Duodenal mucosa (tissue), 2 donors: ENCODE data around the gene FAM13A.
"Not testable (repeated sequence)": the region's sequence is repeated elsewhere in the genome, so short reads cannot be mapped to it uniquely, and the experiment has no call there.

Experiments used
- H3K27ac ChIP-seq: one replicate; pipeline ENCODE4 v1.7.0; 2013; ENCODE audit warnings: low read depth, low read length
- H3K27me3 ChIP-seq, 2 donors: one replicate each; pipeline ENCODE4 v1.7.0; 2013; ENCODE audit warnings: low read length in 2 of 2, control low read depth in 1 of 2; ENCODE audit not compliant: insufficient read depth in 2 of 2, control insufficient read depth in 1 of 2
- H3K36me3 ChIP-seq, 2 donors: one replicate each; pipeline ENCODE4 v1.7.0; 2013; ENCODE audit warnings: low read length in 2 of 2, control low read depth in 1 of 2; ENCODE audit not compliant: insufficient read depth in 2 of 2, control insufficient read depth in 1 of 2
- H3K4me1 ChIP-seq, 2 donors: one replicate each; pipeline ENCODE4 v1.7.0; 2013; ENCODE audit warnings: low read length in 2 of 2, control low read depth in 1 of 2; ENCODE audit not compliant: insufficient read depth in 2 of 2, control insufficient read depth in 1 of 2
- H3K4me3 ChIP-seq, 2 donors: one replicate each; pipeline ENCODE4 v1.7.0; 2013; ENCODE audit warnings: low read length in 2 of 2, low read depth in 1 of 2
- H3K9ac ChIP-seq, 2 donors: one replicate each; pipeline ENCODE4 v1.7.0; 2013; ENCODE audit warnings: low read length in 2 of 2, low read depth in 1 of 2
- H3K9me3 ChIP-seq, 2 donors: one replicate each; pipeline ENCODE4 v1.7.0; 2013; ENCODE audit warnings: low read length in 2 of 2, control low read depth in 1 of 2; ENCODE audit not compliant: control insufficient read depth in 1 of 2

FAM13A gene

DNA sequence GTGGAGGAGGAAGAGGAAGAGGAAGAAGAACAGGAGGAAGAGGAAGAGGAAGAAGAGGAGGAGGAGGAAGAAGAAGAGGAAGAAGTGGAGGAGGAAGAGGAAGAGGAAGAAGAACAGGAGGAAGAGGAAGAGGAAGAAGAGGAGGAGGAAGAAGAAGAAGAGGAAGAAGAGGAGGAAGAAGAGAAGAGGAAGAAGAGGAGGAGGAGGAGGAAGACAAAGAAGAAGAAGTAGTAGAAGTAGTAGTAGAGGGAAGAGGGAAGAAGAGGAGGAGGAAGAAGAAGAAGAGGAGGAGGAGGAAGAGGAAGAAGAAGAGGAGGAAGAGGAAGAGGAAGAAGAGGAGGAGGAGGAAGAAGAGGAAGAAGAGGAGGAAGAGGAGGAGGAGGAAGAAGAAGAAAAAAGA, 143.8 kb downstream of the FAM13A start:
- not testable (repeated sequence) for H3K4me1 ChIP-seq, H3K9me3 ChIP-seq, H3K36me3 ChIP-seq, H3K27ac ChIP-seq, H3K4me3 ChIP-seq, H3K9ac ChIP-seq, H3K27me3 ChIP-seq

DNA sequence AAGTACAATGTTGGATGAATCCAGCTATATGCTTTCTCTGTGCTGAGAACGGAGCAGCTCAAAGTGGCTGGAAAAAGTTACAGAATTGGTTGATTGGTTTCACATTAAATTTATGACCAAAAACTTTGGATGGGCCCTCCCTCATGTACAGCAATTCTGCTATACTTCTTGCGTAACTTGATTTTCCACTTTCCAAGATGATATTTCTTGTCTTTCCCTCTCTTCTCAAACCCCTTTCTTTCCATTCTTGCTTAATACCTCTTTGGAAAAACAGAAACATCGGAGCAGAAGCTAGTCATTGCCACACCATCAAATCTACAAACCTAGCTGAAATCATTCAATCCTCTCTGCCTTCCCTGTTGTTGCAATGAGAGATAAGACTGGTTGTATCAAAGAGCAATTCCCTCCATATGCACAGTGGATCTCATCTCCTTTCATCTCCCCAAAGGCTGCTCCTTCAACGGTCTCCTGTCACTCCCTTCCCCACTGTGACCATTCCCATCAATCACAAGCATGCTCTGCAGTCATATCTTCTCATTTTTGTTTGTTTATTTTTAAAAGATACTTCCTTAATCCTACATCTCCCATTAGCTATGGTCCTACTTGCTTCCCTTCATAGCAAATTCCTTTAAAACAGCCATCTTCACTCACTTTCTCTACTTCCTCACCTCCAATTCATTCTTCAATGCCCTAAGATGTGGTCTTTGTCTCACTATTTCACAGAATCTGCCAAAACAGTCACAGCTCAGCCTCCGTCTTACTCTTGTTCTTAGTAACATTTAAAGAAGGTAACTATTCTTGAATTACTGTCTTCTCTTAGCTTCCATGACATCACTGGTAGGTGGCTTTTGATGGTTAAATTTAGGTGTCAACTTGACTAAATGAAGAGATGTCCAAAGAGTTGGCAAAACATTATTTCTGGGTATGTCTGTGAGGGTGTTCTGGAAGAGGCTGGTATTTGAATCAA, 145.5 kb downstream of the FAM13A start:
- H3K27ac ChIP-seq, result no peak overlapping the region
- no peaks in the 10 kb centered on the region for H3K27me3 ChIP-seq
- peaks cover 0 to 5% of the 10 kb centered on the region in 2 donors for H3K4me1 ChIP-seq
- no peaks in the 10 kb centered on the region for H3K36me3 ChIP-seq
- H3K9me3 ChIP-seq, result no peaks in the 10 kb centered on the region
- H3K9ac ChIP-seq, result no peak overlapping the region
- no peak overlapping the region for H3K4me3 ChIP-seq

GRCh38 chr4:88910101-88910500, 146.9 kb downstream of the FAM13A start:
- Histone ChIP-seq H3K4me3 (no peak overlapping the region), H3K9ac (no peak overlapping the region), H3K27me3 (no peaks in the 10 kb centered on the region), H3K9me3 (no peaks in the 10 kb centered on the region), H3K27ac (no peak overlapping the region), H3K36me3 (no peaks in the 10 kb centered on the region), H3K4me1 (peaks cover 0 to 5% of the 10 kb centered on the region in 2 donors)

GRCh38 chr4:88908521-88908920, 148.5 kb downstream of the FAM13A start:
- H3K27me3 ChIP-seq, result no peaks in the 10 kb centered on the region
- H3K9me3 ChIP-seq, result no peaks in the 10 kb centered on the region
- no peak overlapping the region for H3K9ac ChIP-seq
- H3K36me3 ChIP-seq, result peaks cover 0 to 5% of the 10 kb centered on the region in 2 donors
- no peak overlapping the region for H3K27ac ChIP-seq
- H3K4me3 ChIP-seq, result no peak overlapping the region
- peaks cover 0 to 5% of the 10 kb centered on the region in 2 donors for H3K4me1 ChIP-seq

DNA sequence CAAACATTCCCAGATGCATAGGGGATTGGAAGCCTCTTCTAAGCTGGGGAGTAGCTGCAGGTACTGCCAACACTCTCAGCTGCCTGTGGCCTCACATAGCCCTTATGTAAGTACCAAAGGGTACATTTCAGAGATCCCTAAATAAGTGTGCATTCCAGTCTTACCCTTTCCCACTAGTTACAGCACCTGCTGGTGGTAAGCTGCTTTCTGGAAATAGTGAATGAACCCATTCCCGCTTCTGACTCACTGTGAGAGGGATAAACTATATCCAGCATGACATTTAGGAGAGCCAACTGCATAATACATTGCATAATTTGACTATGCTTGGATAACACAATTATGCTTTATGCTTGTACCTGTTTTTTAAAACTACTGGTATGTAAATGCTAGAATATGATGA, 149.0 kb downstream of the FAM13A start:
- no peak overlapping the region for H3K9ac ChIP-seq
- H3K27ac ChIP-seq, result no peak overlapping the region
- no peaks in the 10 kb centered on the region for H3K9me3 ChIP-seq
- H3K4me3 ChIP-seq, result no peak overlapping the region
- H3K27me3 ChIP-seq, result no peaks in the 10 kb centered on the region
- H3K36me3 ChIP-seq, result peaks cover 0 to 5% of the 10 kb centered on the region in 2 donors
- peaks cover 0 to 5% of the 10 kb centered on the region in 2 donors for H3K4me1 ChIP-seq

DNA sequence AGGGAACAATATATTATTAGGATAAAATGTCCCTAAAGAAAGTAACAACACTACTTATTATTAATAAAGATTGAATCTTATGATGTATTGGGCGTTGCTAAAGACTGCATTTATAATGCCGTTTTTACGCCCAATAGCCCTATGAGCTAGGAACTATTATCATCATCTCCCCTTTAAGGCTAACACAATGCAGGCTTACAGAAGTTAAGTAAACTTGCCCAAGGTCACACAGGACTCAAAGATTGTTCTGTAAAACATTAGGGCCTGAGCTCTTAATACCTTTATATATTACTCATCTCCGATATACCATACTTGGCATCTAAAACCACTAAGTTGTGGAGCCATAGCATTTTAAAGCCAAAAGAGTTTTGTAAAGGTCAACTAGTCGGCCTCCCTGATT, 149.5 kb downstream of the FAM13A start:
- H3K27ac ChIP-seq, result no peak overlapping the region
- no peak overlapping the region for H3K4me3 ChIP-seq
- H3K36me3 ChIP-seq, result peaks cover 0 to 5% of the 10 kb centered on the region in 2 donors
- H3K9me3 ChIP-seq, result no peaks in the 10 kb centered on the region
- peaks cover 0 to 5% of the 10 kb centered on the region in 2 donors for H3K4me1 ChIP-seq
- H3K9ac ChIP-seq, result no peak overlapping the region
- no peaks in the 10 kb centered on the region for H3K27me3 ChIP-seq

- not testable (repeated sequence) for H3K27me3 ChIP-seq, H3K36me3 ChIP-seq, H3K9ac ChIP-seq, H3K4me3 ChIP-seq, H3K27ac ChIP-seq, H3K9me3 ChIP-seq, H3K4me1 ChIP-seq
Measured at GRCh38 chr4:88904240-88904639, 152.7 kb downstream of the FAM13A start.

DNA sequence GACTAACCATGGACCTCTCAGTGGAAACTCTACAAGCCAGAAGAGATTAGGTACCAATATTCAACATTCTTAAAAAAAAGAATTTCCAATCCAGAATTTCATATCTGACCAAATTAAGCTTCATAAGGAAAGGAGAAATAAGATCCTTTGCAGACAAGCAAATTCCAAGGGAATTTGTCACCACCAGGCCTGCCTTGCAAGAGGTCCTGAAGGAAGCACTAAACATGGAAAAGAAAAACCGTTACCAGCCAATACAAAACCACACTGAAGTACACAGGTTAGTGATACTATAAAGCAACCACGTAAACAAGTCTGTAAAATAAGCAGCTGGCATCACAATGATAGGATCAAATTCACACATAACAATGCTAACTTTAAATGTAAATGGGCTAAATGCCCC, 156.6 kb downstream of the FAM13A start:
- Histone ChIP-seq H3K27me3 (no peaks in the 10 kb centered on the region), H3K4me3 (no peak overlapping the region), H3K4me1 (no peaks in the 10 kb centered on the region), H3K36me3 (peaks cover 0 to 5% of the 10 kb centered on the region in 2 donors), H3K9ac (no peak overlapping the region), H3K27ac (no peak overlapping the region), H3K9me3 (no peaks in the 10 kb centered on the region)

GRCh38 chr4:88897752-88898151, 159.2 kb downstream of the FAM13A start:
- no peak overlapping the region for H3K4me3 ChIP-seq
- no peaks in the 10 kb centered on the region for H3K36me3 ChIP-seq
- no peak overlapping the region for H3K27ac ChIP-seq
- no peaks in the 10 kb centered on the region for H3K27me3 ChIP-seq
- no peaks in the 10 kb centered on the region for H3K9me3 ChIP-seq
- no peaks in the 10 kb centered on the region for H3K4me1 ChIP-seq
- H3K9ac ChIP-seq, result no peak overlapping the region

DNA sequence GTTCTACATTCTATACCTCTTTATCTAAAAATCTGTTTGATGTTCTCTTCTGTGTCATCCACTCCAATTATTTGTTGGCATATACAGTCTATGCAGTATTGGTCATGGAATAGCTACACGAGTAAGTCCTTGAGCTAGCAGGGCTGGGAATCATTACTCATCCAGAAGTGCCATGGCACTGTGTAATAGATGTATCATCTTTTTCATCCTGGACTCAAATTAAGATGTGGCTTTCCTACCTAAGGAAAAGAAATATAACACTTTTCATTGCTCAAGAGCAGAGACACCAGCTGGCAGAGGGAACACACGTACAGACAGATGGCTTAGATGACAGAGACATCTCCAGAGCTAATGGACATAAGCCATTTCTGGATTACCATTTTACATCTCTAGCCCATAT, 159.8 kb downstream of the FAM13A start:
- Histone ChIP-seq H3K4me1 (no peaks in the 10 kb centered on the region), H3K4me3 (no peak overlapping the region), H3K9me3 (no peaks in the 10 kb centered on the region), H3K36me3 (no peaks in the 10 kb centered on the region), H3K27ac (no peak overlapping the region), H3K27me3 (no peaks in the 10 kb centered on the region), H3K9ac (no peak overlapping the region)
